Effector CD4-positive, alpha-beta T cell (primary cell): ENCODE data around the gene SERTAD2.

Experiments used
- DNase-seq: peaks from one replicate; pipeline ENCODE4 v3.0.0-alpha.2; 2020

Gene SERTAD2

GRCh38 chr2:64646007-64646880 lies 7.5 kb downstream of the SERTAD2 start:
- peak; percentile 86 for DNase-seq

DNA sequence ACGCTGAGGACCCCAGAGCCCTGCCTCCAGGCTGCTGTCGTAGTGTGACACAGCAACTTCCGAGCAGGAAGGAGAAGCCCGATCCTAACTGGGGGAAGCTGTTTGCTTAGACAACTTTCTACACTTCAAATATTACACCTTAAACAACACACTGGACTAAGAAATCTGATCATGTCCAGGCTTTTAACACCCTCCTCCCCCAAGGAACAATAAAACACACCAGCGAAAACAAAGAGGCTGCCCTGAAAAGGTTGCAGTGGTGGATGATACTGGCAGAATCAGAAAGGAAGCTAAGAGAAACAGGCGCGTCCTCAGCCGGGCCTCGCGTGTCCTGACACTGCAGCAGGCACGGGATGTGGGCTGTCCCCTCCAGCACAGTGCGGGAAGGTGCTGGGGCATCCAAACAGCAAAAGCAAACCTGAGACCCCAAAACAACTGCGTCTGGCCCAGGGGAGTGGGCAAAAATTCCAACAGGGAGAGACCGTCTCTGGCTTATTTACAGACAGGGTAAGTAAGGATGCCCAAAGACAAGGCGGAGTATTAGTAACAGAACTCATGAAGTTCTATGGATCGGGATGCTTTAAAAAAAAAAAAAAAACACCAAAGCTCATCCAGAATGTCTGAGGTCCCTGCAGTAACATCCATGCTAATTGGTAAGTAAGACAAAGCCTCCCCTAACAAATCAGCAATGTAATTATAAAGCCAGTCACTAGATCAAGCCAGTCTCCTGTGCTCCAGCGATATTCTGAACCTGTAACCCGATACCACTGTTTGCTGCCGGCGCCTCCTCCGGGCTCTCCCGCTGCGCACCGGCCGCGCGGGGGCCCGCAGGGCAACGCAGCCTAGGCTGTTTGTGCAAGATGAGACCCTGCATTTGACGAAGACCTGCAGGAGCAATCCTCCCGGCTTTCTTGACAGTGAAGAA lies 9.0 kb downstream of the SERTAD2 start:
- no peak for DNase-seq

DNA sequence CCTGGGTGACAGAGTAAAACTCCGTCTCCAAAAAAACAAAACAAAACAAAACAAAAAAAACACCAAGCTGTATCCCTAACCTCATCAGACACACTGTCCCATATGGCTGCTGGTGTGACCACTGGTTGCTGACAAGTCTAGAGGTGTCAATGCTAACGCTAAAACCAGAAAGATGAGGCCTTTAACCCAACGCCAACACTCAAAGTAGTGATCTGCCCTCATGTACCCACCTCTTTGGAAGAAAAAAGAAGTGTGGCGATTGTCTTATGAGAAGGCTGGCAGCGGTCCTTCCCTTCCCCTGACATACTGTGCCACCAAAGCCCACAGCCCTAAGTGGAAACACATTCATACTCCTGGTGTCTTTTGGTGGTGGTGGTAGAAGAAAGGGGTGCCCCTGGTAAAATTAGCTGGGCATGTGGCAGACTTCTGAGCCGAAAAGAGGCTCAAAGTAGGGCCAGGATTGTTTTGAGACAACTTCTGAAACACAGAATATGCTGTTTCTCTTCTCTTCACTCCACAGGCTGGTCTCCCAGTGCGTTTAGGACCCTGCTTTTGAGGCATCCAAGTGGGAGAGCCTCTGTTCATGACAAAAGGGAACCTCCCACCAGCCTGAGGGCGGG lies 9.8 kb downstream of the SERTAD2 start:
- DNase-seq: no peak

- no peak for DNase-seq
Measured at GRCh38 chr2:64641599-64641998, 12.1 kb downstream of the SERTAD2 start.

- DNase-seq: no peak
Measured at GRCh38 chr2:64640153-64641044, 13.3 kb downstream of the SERTAD2 start.

DNA sequence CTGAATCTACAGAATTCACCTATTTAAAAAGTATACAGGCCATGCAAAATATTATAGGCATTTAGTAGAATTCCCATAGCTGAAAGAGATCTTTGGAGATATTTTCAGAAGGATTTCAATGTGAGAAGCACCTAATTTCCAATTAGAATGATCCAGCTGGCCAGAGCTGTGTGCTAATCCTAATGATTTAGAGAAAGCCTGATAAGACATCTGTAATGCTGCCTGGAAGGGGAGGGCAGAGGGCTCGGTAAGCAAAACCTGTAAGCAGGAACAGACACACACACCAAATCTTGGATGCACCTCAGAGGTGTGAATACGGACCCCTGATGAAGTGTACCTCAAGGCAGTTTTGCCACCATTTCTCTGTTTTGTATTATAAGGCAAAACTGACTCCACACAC lies 14.0 kb downstream of the SERTAD2 start:
- DNase-seq: no peak

DNA sequence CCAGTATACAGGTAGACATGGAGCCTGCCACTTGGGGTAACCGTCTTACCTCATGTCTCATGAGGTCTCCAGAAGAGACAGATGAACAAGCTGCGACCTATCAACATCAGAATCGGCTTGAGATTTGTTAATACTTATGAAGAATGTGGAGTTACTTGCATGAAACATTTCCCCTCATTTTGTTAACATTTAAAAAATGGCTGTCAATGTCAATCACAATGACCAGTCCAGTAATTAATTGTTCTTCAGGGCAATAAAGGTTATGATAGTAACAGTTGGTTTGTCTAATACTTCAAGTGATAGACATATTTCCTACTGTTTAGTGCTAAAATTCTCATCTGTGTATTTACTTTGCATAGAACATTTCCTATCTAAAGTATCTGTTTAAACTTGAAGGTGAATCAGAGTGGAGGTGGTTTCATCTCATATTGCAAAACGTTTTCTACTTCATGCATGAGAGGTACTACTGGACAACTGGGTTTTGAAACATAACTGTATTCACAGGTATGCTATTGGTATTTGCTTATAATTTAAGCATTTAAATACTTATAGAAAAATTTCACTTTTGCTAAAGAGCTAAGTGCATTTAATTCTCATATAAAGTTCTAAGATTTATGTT lies 15.1 kb downstream of the SERTAD2 start:
- no peak for DNase-seq

- DNase-seq: no peak
Measured at GRCh38 chr2:64637931-64638330, 15.8 kb downstream of the SERTAD2 start.

DNA sequence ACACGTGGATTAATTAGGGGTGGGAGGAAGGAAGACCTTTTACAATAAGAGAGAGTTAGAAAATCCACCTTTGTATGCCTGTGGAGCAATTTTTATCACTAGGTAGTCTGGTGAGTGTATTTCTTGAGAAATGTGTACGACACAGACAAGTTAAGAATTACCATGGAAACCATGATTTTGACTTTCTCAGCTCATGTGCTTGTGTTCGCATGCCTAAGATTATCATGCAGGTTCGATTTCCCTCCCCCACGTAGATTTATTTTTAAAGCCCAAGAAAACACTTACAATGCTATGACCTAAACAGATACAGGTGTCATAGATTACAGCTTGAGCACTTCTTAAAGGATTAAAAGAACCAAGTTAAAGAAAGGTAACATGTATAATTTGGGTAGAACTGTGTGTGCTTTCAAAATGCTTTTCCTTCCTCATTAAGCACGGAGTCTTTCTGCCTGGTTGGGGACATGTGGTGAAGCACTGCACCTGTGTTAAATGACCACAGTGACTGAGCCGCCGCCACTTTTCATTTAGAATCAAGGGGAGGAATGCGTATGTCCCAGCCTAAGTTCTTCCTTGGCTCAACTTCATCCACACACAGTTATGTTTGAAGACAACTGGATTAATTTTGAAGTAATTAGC lies 16.6 kb downstream of the SERTAD2 start:
- no peak for DNase-seq

GRCh38 chr2:64635976-64636911 lies 17.5 kb downstream of the SERTAD2 start:
- DNase-seq: no peak

DNA sequence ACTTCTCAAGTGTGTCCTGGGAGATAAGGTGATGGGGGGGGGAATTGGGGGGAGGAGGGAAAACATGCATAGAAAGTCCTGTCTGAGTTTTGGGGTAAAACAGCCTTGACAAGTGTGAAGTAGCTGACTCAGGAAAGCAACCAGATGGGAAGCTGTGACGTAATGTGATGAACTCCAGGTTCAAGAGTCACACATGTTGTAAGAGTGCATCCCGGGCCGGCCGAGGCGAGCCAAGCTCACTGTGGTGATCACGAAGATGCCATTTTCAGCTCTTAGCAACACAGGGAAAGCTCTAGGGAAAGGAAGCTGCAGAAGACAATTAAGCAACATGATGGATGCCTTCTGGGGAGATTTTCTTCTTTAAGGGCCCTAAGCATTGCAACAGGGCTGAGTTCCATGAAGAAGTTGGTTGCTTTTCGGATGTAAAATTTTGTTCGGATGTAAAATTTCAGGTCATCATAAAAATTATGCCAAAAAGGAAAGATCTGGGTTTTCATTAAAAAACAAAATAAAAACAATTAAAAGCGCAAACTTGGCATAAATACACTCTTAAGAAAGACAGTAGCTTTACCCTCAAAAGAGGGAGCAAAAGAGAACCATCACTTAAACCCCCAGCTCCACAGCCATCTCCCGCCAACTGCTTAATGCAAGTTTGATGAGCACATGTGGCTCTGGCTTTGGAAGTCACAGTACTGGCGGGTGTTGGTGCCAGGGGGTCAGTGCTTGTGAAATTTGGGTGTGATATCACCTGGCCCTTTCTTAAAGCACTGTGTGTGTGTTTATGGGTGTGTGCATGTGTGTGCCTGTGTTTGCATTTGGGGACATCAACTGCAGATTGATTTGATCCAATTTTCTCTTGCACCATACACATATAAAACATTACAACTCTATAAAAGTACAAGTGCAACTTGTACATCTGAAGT lies 19.1 kb downstream of the SERTAD2 start:
- DNase-seq: no peak

GRCh38 chr2:64632835-64633819 lies 20.6 kb downstream of the SERTAD2 start:
- DNase-seq: no peak

GRCh38 chr2:64631771-64632170 lies 21.9 kb downstream of the SERTAD2 start:
- no peak for DNase-seq

DNA sequence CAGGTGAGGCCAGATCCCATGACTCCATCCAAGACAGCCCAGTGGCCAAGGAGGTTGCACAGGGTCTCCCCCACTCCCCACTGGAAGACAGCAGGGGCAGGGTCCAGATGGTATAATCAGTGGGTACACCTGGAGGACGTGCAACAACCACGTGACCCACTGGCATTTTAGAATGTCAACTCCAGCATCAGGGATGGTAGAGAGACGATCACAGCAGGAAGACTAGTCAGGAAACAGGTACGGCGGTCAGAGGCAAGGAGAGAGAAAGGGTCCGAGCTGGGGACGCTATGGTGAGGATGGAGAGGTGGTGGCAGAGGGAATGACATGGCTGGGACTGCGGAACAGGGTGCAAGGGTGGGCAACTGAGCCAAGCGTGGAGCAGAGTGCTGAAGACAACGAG lies 23.0 kb downstream of the SERTAD2 start:
- DNase-seq: no peak

GRCh38 chr2:64629875-64630274 lies 23.8 kb downstream of the SERTAD2 start:
- DNase-seq: no peak

DNA sequence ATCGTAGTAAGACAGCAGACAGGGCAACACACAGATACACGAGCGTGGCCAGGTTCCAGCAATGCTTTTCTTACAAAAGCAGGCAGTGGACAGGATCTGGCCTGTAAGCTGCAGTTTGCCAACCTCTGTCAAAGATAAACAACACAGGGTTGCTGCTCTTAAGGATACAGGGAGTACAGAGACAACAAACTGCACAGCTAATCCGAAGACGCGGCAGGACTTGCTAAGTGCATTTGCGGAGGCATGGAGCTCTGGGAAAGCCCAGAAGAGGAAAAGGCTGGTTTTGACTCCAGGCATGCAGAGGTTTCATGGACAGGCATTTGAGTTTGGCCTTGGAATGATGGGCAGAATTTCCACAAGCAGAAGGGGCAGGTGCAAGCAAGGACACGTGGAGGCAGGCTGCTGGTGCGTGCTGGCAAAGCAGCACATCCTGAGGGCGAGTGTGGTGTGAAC lies 24.4 kb downstream of the SERTAD2 start:
- DNase-seq: no peak
